Measurements from ENCODE around the gene MRTFB.
"Not testable (repeated sequence)": the region's sequence is repeated elsewhere in the genome, so short reads cannot be mapped to it uniquely, and the experiment has no call there.

The MRTFB gene, protein sequence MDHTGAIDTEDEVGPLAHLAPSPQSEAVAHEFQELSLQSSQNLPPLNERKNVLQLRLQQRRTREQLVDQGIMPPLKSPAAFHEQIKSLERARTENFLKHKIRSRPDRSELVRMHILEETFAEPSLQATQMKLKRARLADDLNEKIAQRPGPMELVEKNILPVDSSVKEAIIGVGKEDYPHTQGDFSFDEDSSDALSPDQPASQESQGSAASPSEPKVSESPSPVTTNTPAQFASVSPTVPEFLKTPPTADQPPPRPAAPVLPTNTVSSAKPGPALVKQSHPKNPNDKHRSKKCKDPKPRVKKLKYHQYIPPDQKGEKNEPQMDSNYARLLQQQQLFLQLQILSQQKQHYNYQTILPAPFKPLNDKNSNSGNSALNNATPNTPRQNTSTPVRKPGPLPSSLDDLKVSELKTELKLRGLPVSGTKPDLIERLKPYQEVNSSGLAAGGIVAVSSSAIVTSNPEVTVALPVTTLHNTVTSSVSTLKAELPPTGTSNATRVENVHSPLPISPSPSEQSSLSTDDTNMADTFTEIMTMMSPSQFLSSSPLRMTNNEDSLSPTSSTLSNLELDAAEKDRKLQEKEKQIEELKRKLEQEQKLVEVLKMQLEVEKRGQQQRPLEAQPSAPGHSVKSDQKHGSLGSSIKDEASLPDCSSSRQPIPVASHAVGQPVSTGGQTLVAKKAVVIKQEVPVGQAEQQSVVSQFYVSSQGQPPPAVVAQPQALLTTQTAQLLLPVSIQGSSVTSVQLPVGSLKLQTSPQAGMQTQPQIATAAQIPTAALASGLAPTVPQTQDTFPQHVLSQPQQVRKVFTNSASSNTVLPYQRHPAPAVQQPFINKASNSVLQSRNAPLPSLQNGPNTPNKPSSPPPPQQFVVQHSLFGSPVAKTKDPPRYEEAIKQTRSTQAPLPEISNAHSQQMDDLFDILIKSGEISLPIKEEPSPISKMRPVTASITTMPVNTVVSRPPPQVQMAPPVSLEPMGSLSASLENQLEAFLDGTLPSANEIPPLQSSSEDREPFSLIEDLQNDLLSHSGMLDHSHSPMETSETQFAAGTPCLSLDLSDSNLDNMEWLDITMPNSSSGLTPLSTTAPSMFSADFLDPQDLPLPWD

DNA sequence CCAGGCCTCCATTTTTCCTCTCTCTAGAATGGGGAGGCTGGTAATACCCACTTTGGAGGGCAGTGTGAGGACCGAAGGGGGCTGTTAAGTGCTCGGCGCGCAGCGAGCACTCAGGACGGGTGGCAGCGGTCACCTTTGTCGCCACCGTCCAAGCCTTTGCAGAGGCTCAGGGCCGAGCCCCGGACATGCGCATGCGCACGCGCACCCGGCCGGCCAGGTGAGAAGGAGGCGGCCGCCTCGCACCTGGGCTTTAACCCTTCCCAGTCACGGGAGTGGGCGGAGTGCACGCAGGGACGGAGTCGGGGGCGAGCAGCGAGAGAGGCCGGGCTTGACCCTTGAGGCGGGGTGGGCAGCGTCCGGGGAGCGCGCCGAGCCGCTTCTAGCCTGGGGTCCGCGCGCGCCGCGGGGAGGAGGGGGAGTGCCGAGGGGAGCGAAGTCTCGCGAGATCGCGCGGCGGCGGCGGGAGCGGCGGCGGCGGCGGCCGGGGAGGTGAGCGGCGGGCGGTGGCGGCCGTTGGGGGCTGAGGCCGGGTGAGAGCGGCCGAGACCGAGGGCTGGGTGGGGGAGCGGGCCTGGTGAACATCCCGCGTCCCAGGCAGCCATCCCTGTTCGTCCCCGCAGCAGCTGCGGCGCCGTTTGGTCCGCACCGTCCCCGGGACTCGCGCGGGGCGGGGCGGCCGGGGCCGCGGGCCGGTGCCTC lies at the start of gene MRTFB:
Gene MRTFB (plus strand): TSS at position 443 of the 699 bp plus-strand sequence. CDS start 69,288 bp downstream, outside the sequence.
- DNase-seq (ENCODE audit: low read depth): peak; percentile 76

DNA sequence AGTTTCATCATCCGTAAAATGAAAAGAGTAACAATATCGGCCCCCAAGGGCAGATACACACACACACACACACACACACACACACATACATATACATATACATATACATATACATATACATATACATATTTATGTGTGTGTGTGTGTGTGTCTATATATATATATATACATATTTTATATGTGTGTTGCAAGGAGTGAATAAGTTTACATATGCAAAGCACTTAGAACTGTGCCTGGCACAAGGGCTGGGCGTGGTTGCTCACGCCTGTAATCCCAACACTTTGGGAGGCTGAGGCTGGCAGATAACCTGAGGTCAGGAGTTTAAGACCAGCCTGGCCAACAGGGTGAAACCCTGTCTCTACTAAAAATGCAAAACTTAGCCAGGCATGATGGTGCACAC lies 47.6 kb upstream of the MRTFB start:
- not testable (repeated sequence) for DNase-seq (ENCODE audit: low read depth)

DNA sequence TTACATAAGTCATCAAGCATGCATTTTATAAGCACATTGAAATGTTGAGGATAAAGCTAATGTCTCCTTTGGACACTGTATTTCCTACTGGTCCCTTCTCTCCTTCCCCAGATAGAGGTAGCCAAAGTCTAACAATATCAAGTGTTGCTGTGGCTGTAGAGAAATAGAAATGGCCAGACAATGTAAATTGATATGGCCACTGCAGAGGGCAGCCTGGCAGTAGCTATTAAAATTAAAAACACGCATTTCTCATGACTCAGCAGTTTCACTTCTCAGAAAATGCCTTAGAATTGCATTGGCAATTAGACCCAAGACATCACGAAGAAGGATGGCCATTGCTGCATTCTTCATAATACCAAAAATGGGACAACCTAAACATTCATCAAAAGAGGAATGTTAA lies 46.8 kb upstream of the MRTFB start:
- DNase-seq (ENCODE audit: low read depth): no peak

DNA sequence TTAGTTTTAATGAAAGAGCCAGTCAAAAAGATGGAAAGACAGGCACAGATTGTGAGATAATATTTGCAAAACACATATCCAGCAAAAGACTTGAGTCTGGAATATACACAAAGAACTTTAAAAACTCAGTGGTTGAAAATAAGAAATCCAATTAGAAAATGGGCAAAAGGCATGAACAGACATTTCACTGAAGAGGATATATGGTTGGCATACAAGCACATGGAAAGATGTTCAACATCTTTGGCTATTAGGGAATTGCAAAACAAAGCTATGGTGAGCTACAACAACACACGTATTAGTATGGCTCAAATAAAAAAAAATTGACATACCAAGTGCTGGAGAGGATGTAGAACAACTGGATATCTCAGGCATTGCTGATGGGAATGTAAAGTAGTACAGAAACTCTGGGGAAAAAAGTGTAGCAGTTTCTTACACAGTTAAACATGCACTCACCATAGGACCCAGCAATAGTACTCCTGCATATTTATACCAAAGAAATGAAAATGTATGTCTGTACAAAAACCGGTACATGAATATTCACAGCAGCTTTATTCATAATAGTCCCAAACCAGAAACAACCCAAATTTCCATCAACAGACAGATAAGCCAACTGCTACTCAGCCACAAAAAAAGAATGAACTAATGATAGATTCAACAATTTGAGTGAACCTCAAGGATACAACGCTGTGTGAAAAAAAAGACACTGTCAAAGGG lies 44.4 kb upstream of the MRTFB start:
- DNase-seq (ENCODE audit: low read depth): no peak

DNA sequence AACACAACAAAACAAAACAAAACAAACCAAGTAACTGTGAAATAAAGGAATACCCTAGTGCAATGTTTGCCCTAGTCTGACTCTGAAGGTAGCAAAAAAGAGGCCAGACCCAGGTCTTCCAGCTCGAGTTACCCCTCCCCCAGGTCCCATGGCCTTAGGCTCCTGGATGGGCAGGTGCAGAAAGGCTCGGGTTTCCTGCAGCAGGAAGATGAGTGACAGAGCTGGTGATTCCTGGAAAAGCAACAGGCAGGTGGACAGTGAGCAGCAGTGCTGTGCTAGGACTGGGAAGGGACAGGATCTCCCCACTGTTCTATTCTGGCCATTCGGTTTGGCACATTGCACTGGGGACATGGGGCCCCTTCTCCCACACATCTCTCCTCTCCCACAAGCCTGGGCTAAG lies 42.9 kb upstream of the MRTFB start:
- no peak for DNase-seq (ENCODE audit: low read depth)

DNA sequence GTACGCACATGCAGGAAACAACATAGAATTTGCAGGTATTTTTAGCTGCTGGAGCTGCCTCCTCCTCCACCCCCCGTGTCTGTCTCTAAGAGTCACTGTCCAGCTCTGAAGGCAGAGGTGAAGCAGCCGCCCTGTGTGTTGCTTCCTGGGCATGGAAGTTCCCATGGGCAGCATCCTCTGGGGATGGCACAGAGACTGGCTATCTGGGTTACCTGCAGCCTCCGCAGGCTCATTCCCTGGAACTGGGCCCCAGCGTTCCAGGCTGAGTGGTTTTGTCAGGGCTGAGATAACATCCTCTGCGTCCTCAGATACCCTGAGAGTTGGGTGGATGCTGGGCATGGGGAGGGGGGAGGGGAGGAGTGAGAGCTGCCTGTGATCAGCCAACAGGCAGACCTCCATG lies 41.5 kb upstream of the MRTFB start:
- DNase-seq (ENCODE audit: low read depth): no peak

DNA sequence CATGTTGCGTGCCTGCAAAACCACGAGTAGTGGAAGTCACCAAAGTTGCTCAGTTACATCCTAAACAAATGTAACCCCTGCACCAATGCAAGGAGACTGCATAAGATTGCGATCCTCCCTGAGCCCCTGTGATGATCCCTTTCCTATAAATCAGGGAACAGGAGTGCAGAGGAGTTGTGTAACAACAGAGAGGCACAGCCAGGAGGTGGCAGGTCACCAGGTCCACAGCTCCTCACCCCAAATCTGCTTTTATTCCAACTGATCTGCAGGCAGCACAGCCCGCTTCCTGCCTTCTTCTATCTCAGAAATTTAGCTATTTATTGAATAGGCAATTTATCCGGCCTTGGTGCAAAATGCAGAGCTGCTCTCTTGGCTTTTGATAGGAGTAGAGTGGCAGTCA lies 36.0 kb upstream of the MRTFB start:
- no peak for DNase-seq (ENCODE audit: low read depth)

DNA sequence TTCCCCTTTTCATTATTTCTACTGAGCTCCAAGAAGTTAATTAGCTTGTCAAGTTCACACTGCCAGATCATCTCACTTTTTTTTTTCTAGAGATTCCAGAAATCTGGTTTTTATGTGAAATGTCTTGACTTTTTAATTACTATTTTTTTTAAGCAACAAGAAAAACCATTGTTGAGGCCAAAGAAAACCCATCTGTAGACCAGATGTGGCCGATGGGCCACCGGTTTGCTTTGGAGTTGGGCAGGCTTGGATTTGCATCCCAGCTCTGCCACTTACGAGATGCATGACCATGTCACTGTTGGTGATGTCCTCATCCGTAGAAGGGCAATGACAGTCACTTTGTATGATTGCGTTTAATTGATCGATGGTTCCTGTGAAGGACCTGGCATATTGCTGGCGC lies 34.2 kb upstream of the MRTFB start:
- DNase-seq (ENCODE audit: low read depth): no peak

DNA sequence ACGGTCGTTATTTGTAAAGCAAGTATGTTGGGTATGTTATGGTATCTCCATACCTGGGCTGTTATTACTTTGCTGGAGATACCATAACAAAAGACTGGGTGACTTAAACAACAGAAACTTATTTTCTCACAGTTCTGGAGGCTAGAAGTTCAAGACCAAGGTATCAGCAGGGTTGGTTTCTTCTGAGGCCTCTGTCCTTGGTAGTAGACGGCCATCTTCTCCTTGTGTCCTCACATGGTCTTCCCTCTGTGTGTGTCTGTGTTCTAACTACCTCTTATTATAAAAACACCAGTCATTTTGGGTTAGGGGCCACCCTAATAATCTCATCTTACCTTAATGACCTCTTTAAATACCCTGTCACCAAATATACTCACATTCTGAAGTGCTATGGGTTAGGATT lies 33.2 kb upstream of the MRTFB start:
- DNase-seq (ENCODE audit: low read depth): no peak

DNA sequence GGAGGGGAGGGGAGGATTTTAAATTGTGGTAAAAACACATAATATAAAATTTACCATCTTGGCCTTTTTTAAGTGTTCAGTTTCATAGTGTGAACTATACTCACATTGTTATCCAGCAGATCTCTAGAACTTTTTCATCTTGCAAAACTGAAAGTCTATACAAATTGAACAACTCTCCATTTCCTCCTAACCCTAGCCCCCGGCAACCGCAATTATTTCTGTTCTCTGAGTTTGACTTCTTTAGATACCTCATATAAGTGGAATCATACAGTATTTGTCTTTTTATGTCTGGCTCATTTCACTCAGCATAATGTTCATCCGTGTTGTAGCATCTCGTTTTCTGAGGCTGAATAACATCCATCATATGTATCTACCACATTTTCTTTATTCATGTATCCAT lies 30.0 kb upstream of the MRTFB start:
- DNase-seq (ENCODE audit: low read depth): no peak

DNA sequence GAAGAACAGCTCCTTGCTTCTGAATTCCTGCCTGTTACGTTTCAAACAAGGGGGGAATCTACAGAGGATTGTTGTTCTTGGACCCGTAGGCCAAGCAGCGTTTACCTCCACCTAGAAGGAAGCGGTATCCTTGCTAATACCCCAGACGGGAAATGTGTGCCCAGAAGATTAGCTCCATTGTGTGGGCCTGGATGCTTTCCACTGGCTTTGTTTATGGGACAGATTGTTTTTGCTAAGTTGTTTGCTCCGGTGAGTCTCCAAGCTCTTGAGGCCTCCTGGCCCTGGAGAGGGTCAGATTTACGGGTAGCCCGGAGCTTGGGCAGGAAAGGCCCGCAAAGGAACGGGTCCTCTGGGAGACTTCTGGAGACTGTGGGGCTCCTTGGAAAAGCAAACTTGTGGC lies 28.4 kb upstream of the MRTFB start:
- no peak for DNase-seq (ENCODE audit: low read depth)

DNA sequence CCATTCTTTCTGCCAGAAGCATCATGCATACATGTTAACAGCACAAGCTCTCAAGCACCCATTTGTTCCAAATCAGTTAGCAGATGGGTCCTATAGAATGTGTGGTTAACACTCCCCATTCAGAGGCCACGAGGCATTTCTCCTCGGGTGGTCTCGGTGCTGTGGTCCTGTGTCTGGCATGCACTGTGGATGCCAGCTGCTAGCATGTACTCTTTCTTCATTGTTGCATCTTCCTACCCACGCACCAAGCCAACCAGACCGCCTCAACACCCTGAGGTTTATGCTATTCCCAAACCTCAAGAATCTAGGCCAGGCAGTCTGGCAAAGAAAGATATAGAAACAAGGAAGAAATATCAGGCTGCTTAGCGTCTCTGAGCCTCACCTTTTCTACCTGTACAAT lies 27.8 kb upstream of the MRTFB start:
- no peak for DNase-seq (ENCODE audit: low read depth)

DNA sequence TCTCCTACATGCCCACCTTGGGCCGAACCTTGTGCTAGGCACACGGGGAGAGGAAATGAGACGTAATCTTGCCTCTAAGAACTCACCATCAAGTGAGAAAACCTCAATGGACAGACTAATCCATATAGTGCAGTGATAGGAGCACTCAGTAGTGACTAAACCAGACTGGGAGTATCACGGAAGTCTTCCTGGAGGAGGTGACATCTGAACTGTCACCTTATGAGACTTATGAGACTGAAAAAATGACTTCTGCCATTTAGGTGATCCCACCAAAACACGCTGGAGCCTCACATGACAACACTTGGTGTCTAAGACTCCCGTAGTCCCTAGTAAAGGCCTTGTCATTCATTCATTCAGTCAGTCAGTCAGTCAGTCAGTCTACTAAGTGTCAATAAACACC lies 27.3 kb upstream of the MRTFB start:
- DNase-seq (ENCODE audit: low read depth): no peak

DNA sequence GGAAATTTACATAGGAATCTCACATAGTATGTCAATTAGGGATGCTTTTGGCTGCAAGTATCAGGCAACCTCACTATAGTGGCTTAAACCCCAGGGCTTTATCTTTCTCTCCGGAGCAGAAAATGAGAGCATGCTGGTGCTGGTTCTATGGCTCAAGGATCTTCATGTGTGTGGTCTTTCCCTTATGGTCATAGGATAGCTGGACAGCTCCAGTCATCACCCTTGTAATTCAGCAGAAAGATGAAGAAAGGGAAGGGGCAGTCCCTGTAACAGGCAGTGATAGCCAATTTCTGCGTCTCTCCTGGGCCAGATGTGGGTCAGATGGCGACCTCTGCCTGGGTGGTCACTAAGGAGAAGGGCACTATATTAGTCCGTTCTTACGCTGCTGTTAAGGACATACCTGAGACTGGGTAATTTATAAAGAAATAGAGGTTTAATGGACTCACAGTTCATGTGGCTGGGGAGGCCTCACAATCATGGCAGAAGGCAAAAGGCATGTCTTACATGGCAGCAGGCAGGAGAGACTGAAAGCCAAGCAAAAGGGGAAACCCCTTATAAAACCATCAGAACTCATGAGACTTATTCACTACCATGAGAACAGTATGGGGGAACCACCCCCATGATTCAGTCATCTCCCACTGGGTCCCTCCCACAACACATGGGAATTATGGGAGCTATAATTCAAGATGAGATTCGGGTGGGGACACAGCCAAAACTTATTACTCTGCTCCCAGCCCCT lies 23.8 kb upstream of the MRTFB start:
- not testable (repeated sequence) for DNase-seq (ENCODE audit: low read depth)

DNA sequence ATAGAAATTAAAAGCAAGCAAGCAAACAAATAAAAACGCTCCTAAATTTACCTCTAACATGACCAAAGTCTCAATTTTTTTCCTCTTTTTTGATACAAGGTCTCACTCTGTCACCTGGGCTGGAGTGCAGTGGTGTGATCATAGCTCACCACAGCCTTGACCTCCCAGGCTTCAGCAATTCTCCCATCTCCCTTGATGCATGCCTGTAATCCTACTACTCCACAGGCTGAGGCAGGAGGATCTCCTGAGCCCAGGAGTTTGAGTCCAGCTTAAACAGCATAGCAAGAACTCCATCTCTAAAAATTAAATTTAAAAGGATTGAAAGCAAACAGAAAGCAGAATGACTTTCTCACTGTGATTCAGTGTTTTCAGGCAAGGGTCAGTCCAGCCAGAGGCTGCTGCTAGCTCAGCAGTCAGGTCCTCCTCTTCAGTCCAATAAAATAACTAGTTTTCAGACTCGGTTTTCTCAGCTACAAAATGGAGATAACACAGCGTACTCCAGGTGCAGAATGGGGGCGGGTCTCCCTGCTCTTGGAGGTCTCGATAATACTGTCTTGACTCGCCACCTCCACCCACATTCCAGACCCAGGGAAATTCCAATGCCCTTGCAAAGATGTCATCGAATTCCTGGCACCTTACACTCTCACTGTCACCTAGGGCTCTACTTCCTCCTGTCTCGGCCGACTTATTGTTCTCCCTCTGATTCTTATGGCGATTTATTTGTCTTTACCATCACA lies 20.7 kb upstream of the MRTFB start:
- no peak for DNase-seq (ENCODE audit: low read depth)

DNA sequence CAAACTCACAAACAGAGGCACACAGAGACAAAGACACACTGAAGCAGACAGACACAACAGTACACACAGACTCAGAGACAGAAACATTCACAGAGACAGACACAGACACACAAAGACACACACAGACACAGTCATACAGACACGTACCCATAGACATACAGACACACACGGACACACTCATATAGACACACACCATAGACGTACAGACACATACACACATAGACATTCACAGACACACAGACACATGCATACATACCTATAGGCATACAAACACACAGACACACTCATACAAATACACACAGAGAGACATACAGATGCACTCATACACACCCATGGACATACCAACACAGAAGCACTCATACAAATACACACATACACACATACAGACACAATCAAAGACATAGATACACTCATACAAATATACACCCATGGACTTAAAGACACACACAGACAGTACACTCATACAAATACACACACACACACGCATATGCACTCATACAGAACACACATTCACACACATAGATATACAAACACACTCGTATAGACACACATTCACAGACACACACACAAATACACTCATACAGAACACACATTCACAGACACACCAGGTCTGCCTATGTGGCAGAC lies 19.9 kb upstream of the MRTFB start:
- DNase-seq (ENCODE audit: low read depth): no peak

DNA sequence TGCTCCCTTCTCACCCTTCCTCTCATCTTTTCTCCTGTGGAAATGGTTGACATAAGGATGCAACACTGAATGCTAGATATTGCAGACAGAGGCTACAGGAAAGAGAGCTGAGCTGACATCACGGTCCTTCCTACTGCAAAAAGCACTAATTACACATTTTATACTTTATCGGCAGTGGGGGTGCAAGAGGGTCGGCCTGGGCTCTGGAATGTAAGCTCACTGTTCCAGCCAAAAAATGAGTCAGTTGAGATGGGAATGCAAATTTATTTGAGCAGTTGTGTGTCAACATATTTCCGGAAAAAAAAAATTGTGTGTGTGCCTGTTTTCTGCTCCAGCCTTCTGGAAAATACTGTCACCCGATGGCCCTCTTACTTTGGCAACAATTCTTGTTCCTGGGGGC lies 14.1 kb upstream of the MRTFB start:
- DNase-seq (ENCODE audit: low read depth): no peak

DNA sequence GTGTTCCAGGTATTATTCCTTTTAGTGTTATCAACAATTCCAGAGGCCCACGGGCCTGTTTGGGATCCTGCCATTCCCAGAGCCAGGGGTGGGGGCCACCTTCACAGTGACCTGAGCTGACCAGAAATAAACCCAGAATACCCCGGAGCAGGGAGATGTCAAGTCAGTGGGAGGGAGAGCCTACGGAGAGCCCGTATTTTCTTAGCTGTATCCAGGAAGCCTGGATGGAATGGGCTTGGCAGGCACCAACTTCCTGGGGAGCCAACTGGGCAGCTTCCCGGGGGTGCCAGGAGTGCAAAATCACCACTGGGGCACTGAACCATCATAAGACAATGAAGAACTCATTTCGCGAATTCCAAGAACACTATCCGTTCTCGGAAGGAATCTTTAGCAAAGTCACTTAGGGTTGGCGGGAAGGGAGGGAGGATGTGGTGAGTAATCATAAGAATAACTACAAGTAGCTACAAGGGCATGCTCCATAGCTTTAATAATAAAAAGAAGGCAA lies 13.2 kb upstream of the MRTFB start:
- no peak for DNase-seq (ENCODE audit: low read depth)

DNA sequence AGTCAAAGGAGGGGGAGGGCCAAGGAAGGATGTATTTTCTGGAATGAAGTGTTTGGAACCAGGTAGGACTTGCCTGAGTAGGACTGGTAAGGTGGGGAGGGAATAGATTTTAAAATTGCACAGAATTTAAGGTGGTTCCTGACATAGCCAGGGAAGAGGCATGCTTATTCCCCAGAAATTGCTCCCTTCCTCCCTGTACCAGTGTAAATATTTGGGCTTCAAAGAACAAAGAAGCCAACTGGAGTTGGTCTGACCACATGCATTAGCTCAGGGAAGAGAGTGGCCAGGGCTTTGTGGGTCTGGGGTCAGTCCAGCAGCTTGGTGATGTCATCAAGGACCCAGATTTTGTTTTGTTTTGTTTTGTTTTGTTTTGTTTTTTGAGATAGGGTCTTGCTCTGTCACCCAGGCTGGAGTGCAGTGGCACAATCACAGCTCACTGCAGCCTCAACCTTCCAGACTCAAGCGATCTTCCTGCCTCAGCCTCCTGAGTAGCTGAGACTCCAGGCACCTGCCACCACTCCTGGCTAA lies 9.3 kb upstream of the MRTFB start:
- no peak for DNase-seq (ENCODE audit: low read depth)
